ENCODE data around the gene ABHD16B. TPM values are rescaled to one million over a fixed set of nuclear protein-coding genes. Genes with fewer than 3 reads are reported as not detected.

Gene ABHD16B
- total RNA-seq, 1 donor from 2014 or later, result not detected

- no peak for DNase-seq
Observed at GRCh38 chr20:63881451-63882226, 20.3 kb downstream of the ABHD16B start.

- no peak for DNase-seq
Observed at GRCh38 chr20:63882257-63883200, 21.2 kb downstream of the ABHD16B start.

- no peak for DNase-seq
Observed at GRCh38 chr20:63883201-63883593, 21.9 kb downstream of the ABHD16B start.

GRCh38 chr20:63884506-63885263, 23.4 kb downstream of the ABHD16B start:
- no peak for DNase-seq

GRCh38 chr20:63885264-63886053, 24.2 kb downstream of the ABHD16B start:
- no peak for DNase-seq

- DNase-seq, result no peak
Observed at GRCh38 chr20:63886054-63886419, 24.7 kb downstream of the ABHD16B start.

GRCh38 chr20:63886921-63887320, 25.6 kb downstream of the ABHD16B start:
- no peak for DNase-seq

- no peak for DNase-seq
Observed at GRCh38 chr20:63889241-63890200, 28.2 kb downstream of the ABHD16B start.

GRCh38 chr20:63890201-63890576, 28.9 kb downstream of the ABHD16B start:
- no peak for DNase-seq

GRCh38 chr20:63890616-63891015, 29.3 kb downstream of the ABHD16B start:
- DNase-seq, result no peak

GRCh38 chr20:63891061-63892002, 30.0 kb downstream of the ABHD16B start:
- DNase-seq, result no peak

GRCh38 chr20:63892402-63892801, 31.1 kb downstream of the ABHD16B start:
- no peak for DNase-seq

GRCh38 chr20:63893999-63894357, 32.7 kb downstream of the ABHD16B start:
- peak; percentile 17 for DNase-seq

- peak; percentile 96 for DNase-seq
Observed at GRCh38 chr20:63894358-63895201, 33.3 kb downstream of the ABHD16B start, which contains the start of gene DNAJC5. Gene DNAJC5 (plus strand): TSS chr20:63895126. CDS start chr20:63928346, 33,220 bp downstream.

GRCh38 chr20:63895202-63895951, 34.1 kb downstream of the ABHD16B start:
- no peak for DNase-seq

- DNase-seq, result peak; percentile 52
Observed at GRCh38 chr20:63895952-63896263, 34.6 kb downstream of the ABHD16B start.

GRCh38 chr20:63896264-63897105, 35.2 kb downstream of the ABHD16B start:
- DNase-seq, result peak; percentile 50
